Neural crest cell (in vitro differentiated cells): Measurements from ENCODE around the gene PIMREG. TPM values are rescaled to one million over a fixed set of nuclear protein-coding genes. Genes with fewer than 3 reads are reported as not detected.

Experiments used
- DNase-seq: peaks from one replicate; pipeline ENCODE4 v3.0.0; 2021; ENCODE audit warnings: low read depth, mixed read lengths, low spot score
- H3K27ac Mint-ChIP-seq: one replicate; pipeline ENCODE4 v1.8.0; 2021; ENCODE audit warnings: mild to moderate bottlenecking, mixed read lengths; ENCODE audit not compliant: unreplicated experiment
- H3K27me3 Mint-ChIP-seq: 2 replicates; pipeline ENCODE4 v1.8.0; 2021; ENCODE audit warnings: low read depth, mild to moderate bottlenecking, mixed read lengths
- H3K36me3 Mint-ChIP-seq: 2 replicates; pipeline ENCODE4 v1.8.0; 2021; ENCODE audit warnings: low read depth, mild to moderate bottlenecking, mixed read lengths
- H3K4me1 Mint-ChIP-seq: 2 replicates; pipeline ENCODE4 v1.8.0; 2021; ENCODE audit warnings: mixed read lengths
- H3K4me3 Mint-ChIP-seq: one replicate; pipeline ENCODE4 v1.8.0; 2021; ENCODE audit warnings: mild to moderate bottlenecking, mixed read lengths
- H3K9me3 Mint-ChIP-seq: 2 replicates; pipeline ENCODE4 v1.8.0; 2021; ENCODE audit warnings: mixed read lengths
- CTCF ChIP-seq: fragments of 200-600 bp; sonication (generic); conservative IDR thresholded peaks from 2 replicates; pipeline ENCODE4 v1.5.0; 2021; ENCODE audit warnings: antibody characterized with exemption, mild to moderate bottlenecking
- total RNA-seq: library from RNA; stranded (reverse); gene quantifications from 2 replicates; pipeline ENCODE4 v1.2.1, GENCODE V29; 2021

Gene PIMREG
- total RNA-seq, 1 donor from 2014 or later = 115 TPM

GRCh38 chr17:6470146-6470718 is 26.0 kb downstream of the PIMREG start:
- H3K27ac Mint-ChIP-seq = no peak overlapping the region
- peaks cover 10% of the 10 kb centered on the region for H3K4me1 Mint-ChIP-seq
- peaks cover 4% of the 10 kb centered on the region for H3K9me3 Mint-ChIP-seq
- H3K27me3 Mint-ChIP-seq = no peaks in the 10 kb centered on the region
- H3K36me3 Mint-ChIP-seq = peaks cover 7% of the 10 kb centered on the region
- DNase-seq = no peak
- H3K4me3 Mint-ChIP-seq = no peak overlapping the region
- no peak for TF ChIP-seq CTCF

GRCh38 chr17:6470751-6471521 is 26.7 kb downstream of the PIMREG start:
- peaks cover 4% of the 10 kb centered on the region for H3K9me3 Mint-ChIP-seq
- H3K36me3 Mint-ChIP-seq = peaks cover 7% of the 10 kb centered on the region
- H3K27me3 Mint-ChIP-seq = no peaks in the 10 kb centered on the region
- TF ChIP-seq CTCF = no peak
- DNase-seq = no peak
- H3K4me1 Mint-ChIP-seq = peaks cover 10% of the 10 kb centered on the region
- H3K27ac Mint-ChIP-seq = no peak overlapping the region
- H3K4me3 Mint-ChIP-seq = no peak overlapping the region

GRCh38 chr17:6471531-6472465 is 27.5 kb downstream of the PIMREG start:
- no peak for DNase-seq
- Mint-ChIP-seq H3K4me1 (peaks cover 10% of the 10 kb centered on the region), H3K9me3 (no peaks in the 10 kb centered on the region), H3K27ac (no peak overlapping the region), H3K36me3 (peaks cover 3% of the 10 kb centered on the region), H3K27me3 (no peaks in the 10 kb centered on the region), H3K4me3 (no peak overlapping the region)
- no peak for TF ChIP-seq CTCF

- Mint-ChIP-seq H3K4me1 (peaks cover 10% of the 10 kb centered on the region), H3K9me3 (no peaks in the 10 kb centered on the region), H3K36me3 (peaks cover 3% of the 10 kb centered on the region), H3K27ac (no peak overlapping the region), H3K4me3 (no peak overlapping the region), H3K27me3 (no peaks in the 10 kb centered on the region)
- TF ChIP-seq CTCF = no peak
- DNase-seq = no peak
These were observed 28.3 kb downstream of the PIMREG start for GRCh38 chr17:6472517-6472916.

GRCh38 chr17:6473128-6473767 is 29.0 kb downstream of the PIMREG start:
- Mint-ChIP-seq H3K27me3 (no peaks in the 10 kb centered on the region), H3K4me1 (peaks cover 10% of the 10 kb centered on the region), H3K4me3 (peak overlapping the region; percentile 17), H3K27ac (peak overlapping the region; percentile 89), H3K9me3 (no peaks in the 10 kb centered on the region), H3K36me3 (peaks cover 3% of the 10 kb centered on the region)
- TF ChIP-seq CTCF = peak; percentile 95
- DNase-seq = peak; percentile 91
